A549 (cell line): ENCODE data around the gene PPM1L.

Experiments used
- CTCF ChIP-seq: fragments of >200 bp; sonication (Bioruptor Twin); formaldehyde crosslinking; IDR thresholded peaks from 3 replicates; pipeline ENCODE4 v1.5.1; 2016
- EP300 ChIP-seq, 2 experiments: fragments of >200 bp; sonication (Bioruptor Twin); formaldehyde crosslinking; IDR thresholded peaks; 2 replicates in 1 of 2; 3 replicates in 1 of 2; pipeline ENCODE4 v1.6.1; 2016 to 2017
- MAFK ChIP-seq: fragments of 450-650 bp; IDR thresholded peaks from 2 replicates; pipeline ENCODE4 v1.6.1; 2014; ENCODE audit not compliant: partially characterized antibody
- POLR2A ChIP-seq: IDR thresholded peaks from 2 replicates; pipeline ENCODE4 v1.6.1; 2012; ENCODE audit warnings: mild to moderate bottlenecking, low read length
- RCOR1 ChIP-seq: fragments of 150-350 bp; IDR thresholded peaks from 2 replicates; pipeline ENCODE4 v1.6.1; 2014; ENCODE audit warnings: antibody characterized with exemption, low read length, low read depth
- RFX5 ChIP-seq: fragments of 450-650 bp; IDR thresholded peaks from 2 replicates; pipeline ENCODE4 v1.7.1; 2014; ENCODE audit warnings: antibody characterized with exemption, mild to moderate bottlenecking, moderate library complexity
- SMC3 ChIP-seq: fragments of >200 bp; sonication (Bioruptor Twin); formaldehyde crosslinking; IDR thresholded peaks from 3 replicates; pipeline ENCODE4 v1.6.1; 2018; ENCODE audit warnings: inconsistent platforms
- TF ChIP-seq, protein P1 (sequence below): fragments of 200-600 bp; sonication (generic); IDR thresholded peaks from 2 replicates; pipeline ENCODE4 v1.6.1; 2016; ENCODE audit warnings: antibody characterized with exemption, mild to moderate bottlenecking, moderate library complexity

- TF ChIP-seq SMC3 (no peak), CTCF (no peak), POLR2A (no peak), RCOR1 (no peak), MAFK (no peak), EP300 (IDR thresholded peaks at IDR 0.05) (no peak), RFX5 (no peak)
- TF ChIP-seq, protein P1, sequence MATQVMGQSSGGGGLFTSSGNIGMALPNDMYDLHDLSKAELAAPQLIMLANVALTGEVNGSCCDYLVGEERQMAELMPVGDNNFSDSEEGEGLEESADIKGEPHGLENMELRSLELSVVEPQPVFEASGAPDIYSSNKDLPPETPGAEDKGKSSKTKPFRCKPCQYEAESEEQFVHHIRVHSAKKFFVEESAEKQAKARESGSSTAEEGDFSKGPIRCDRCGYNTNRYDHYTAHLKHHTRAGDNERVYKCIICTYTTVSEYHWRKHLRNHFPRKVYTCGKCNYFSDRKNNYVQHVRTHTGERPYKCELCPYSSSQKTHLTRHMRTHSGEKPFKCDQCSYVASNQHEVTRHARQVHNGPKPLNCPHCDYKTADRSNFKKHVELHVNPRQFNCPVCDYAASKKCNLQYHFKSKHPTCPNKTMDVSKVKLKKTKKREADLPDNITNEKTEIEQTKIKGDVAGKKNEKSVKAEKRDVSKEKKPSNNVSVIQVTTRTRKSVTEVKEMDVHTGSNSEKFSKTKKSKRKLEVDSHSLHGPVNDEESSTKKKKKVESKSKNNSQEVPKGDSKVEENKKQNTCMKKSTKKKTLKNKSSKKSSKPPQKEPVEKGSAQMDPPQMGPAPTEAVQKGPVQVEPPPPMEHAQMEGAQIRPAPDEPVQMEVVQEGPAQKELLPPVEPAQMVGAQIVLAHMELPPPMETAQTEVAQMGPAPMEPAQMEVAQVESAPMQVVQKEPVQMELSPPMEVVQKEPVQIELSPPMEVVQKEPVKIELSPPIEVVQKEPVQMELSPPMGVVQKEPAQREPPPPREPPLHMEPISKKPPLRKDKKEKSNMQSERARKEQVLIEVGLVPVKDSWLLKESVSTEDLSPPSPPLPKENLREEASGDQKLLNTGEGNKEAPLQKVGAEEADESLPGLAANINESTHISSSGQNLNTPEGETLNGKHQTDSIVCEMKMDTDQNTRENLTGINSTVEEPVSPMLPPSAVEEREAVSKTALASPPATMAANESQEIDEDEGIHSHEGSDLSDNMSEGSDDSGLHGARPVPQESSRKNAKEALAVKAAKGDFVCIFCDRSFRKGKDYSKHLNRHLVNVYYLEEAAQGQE = no peak
Measured at GRCh38 chr3:160720123-160720746, 35.8 kb upstream of the PPM1L start.
